Bronchial epithelial cell (primary cell): ENCODE data around the gene GRIFIN. TPM values are rescaled to one million over a fixed set of nuclear protein-coding genes. Genes with fewer than 3 reads are reported as not detected.

Experiments used
- DNase-seq: peaks from one replicate; pipeline ENCODE4 v3.0.0-alpha.2; 2010; ENCODE audit warnings: low read depth
- FAIRE-seq: peaks from 2 replicates; lab custom pipeline; 2011; peaks lifted over from hg19 to GRCh38; lab: Jason Lieb, UNC
- H3K27me3 ChIP-seq: 2 replicates; pipeline ENCODE4 v1.5.1; 2011; ENCODE audit warnings: low read length; ENCODE audit not compliant: control insufficient read depth, insufficient read depth
- H3K36me3 ChIP-seq: 2 replicates; pipeline ENCODE4 v1.5.1; 2011; ENCODE audit warnings: low read length; ENCODE audit not compliant: control insufficient read depth, insufficient read depth
- H3K4me3 ChIP-seq: 2 replicates; pipeline ENCODE4 v1.5.1; 2011; ENCODE audit warnings: mild to moderate bottlenecking, low read depth, low read length, control low read depth
- total RNA-seq: library from RNA; depleted of rRNA; stranded (reverse); fragments of >200 nt; gene quantifications from 2 replicates; pipeline ENCODE4 v1.2.1, GENCODE V29; 2014
- TF ChIP-seq, protein P1 (sequence below): IDR thresholded peaks from 2 replicates; pipeline ENCODE4 v1.5.1; 2011; ENCODE audit warnings: mild to moderate bottlenecking, moderate library complexity, low read length, control low read depth, inconsistent platforms; ENCODE audit not compliant: insufficient read depth, severe bottlenecking

The GRIFIN gene
- total RNA-seq, 1 donor from 2014 or later, result not detected

DNA sequence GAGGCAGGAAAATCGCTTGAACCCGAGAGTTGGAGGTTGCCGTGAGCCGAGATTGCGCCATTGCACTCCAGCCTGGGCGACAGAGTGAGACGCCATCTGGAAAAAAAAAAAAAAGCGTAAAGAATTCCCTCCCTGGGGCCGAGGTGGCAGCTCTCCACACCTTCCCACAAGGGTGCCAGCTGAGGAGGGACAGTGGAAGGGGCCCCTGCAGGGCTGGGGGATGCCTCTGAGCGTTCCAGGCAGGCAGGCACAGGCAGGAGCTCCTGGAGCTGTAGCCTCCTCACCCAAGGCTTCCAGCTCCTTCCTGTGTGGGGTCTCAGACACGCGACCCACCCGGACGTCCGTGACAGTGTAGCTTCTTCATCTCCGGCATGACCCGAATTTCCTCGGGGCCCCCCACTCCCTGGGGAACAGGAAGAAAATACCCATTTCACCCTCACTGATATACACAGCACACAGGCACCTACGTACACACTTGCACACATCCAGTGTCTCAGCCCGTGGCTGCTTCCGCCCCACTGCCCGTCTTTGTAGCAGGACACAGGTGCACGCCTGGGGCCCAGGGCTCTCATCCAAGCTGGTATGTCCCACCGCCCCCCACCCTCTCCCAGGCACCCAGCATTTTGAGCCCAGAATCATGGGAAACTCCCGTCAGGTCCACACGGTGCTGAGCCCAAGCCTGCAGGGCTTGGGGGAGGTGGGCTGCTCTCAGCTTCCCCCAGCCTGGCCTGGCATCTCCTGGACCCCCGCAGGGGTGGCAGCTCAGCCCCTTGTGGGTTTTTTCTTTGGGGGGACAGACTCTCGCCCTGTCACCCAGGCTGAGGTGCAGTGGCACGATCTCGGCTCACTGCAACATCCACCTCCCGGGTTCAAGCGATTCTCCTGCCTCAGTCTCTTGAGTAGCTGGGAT lies 25.7 kb downstream of the GRIFIN start:
- no peaks in the 10 kb centered on the region for H3K36me3 ChIP-seq
- TF ChIP-seq, protein P1, sequence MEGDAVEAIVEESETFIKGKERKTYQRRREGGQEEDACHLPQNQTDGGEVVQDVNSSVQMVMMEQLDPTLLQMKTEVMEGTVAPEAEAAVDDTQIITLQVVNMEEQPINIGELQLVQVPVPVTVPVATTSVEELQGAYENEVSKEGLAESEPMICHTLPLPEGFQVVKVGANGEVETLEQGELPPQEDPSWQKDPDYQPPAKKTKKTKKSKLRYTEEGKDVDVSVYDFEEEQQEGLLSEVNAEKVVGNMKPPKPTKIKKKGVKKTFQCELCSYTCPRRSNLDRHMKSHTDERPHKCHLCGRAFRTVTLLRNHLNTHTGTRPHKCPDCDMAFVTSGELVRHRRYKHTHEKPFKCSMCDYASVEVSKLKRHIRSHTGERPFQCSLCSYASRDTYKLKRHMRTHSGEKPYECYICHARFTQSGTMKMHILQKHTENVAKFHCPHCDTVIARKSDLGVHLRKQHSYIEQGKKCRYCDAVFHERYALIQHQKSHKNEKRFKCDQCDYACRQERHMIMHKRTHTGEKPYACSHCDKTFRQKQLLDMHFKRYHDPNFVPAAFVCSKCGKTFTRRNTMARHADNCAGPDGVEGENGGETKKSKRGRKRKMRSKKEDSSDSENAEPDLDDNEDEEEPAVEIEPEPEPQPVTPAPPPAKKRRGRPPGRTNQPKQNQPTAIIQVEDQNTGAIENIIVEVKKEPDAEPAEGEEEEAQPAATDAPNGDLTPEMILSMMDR, result no peak
- FAIRE-seq (no peak), DNase-seq (no peak)
- H3K27me3 ChIP-seq, result peaks cover 6% of the 10 kb centered on the region
- H3K4me3 ChIP-seq, result no peak overlapping the region

- no peak for FAIRE-seq
- no peaks in the 10 kb centered on the region for H3K36me3 ChIP-seq
- no peak for DNase-seq
- H3K4me3 ChIP-seq, result no peak overlapping the region
- H3K27me3 ChIP-seq, result peaks cover 6% of the 10 kb centered on the region
- TF ChIP-seq, protein P1, result no peak
These were observed 29.5 kb downstream of the GRIFIN start for GRCh38 chr7:2446676-2447075.

DNA sequence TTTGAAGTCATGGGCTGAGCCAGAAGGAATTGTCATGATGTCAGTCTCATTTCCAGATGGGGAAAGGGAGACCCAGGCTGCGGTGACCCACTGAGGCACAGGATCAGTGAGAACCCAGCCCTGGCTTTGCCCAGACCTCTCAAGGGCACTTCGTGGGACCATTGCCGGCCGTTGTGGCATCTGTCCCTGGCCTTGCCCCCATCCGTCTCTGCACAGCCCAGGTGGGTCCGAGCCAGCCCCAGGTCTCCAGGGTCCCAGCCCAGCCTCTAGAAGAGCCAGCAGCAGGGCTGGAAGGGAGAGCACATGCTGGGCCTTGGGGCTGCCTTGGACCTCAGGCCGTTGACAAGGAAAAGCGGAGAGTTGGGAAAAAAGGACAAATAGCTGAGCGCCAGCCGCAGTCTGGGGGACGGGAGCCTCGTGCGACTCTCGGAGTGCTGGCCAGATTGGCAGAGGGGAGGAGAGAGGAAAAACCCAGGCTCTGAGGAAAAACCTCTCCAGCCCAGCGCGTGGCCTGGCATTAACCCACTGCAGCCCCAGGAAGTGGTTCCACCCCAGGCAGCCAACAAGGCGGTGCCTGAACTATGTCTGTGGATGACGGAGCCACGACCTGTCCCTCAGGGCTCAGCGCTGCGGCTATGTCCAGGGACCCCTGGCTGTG lies 30.2 kb downstream of the GRIFIN start:
- peaks cover 6% of the 10 kb centered on the region for H3K27me3 ChIP-seq
- FAIRE-seq, result no peak
- TF ChIP-seq, protein P1, result no peak

GRCh38 chr7:2445047-2445446 lies 31.2 kb downstream of the GRIFIN start:
- Histone ChIP-seq H3K36me3 (no peaks in the 10 kb centered on the region), H3K4me3 (no peak overlapping the region), H3K27me3 (peaks cover 6% of the 10 kb centered on the region)
- no peak for FAIRE-seq
- no peak for DNase-seq
- TF ChIP-seq, protein P1, result no peak

More for the DNA sequence above, 30.2 kb downstream of the GRIFIN start:
- H3K4me3 ChIP-seq, result no peak overlapping the region
- H3K36me3 ChIP-seq, result no peaks in the 10 kb centered on the region
- no peak for DNase-seq

DNA sequence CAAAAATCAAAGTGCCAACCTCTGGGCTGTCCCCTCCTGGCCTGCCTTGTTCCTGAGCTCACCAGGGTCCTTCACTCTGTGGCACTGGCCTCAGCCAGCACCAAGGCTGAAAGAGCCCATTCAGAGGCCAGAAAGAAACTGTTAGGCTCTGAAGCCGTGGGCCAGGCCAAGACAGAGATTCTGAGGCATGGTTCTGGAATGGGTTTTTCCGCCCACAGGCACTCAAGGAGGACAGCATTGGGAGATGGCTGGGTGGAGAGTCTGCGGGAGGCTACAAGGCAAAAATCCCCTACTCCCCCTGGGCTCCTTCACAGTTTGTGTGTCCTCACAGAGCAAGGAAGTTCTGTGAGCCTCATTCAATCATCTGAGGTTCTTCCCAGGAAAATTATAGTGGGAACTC lies 31.7 kb downstream of the GRIFIN start:
- DNase-seq (no peak), FAIRE-seq (no peak)
- Histone ChIP-seq H3K4me3 (no peak overlapping the region), H3K36me3 (no peaks in the 10 kb centered on the region), H3K27me3 (peaks cover 4% of the 10 kb centered on the region)
- TF ChIP-seq, protein P1, result no peak
